Inferior parietal cortex (tissue), 1 donor: ENCODE data around the gene LIMS1.
"Not testable (repeated sequence)": the region's sequence is repeated elsewhere in the genome, so short reads cannot be mapped to it uniquely, and the experiment has no call there.

Experiments used
- DNase-seq: peaks from one replicate; pipeline ENCODE4 v3.0.0-alpha.2; 2016; ENCODE audit errors: extremely low spot score

LIMS1 gene

GRCh38 chr2:108586631-108587030 is 52.4 kb downstream of the LIMS1 start:
- no peak for DNase-seq

GRCh38 chr2:108587621-108588020 is 53.4 kb downstream of the LIMS1 start:
- DNase-seq = no peak

GRCh38 chr2:108588070-108588668 is 53.9 kb downstream of the LIMS1 start:
- no peak for DNase-seq

GRCh38 chr2:108589372-108589771 is 55.1 kb downstream of the LIMS1 start:
- DNase-seq = no peak

GRCh38 chr2:108589781-108590180 is 55.5 kb downstream of the LIMS1 start:
- no peak for DNase-seq

GRCh38 chr2:108591163-108591562 is 56.9 kb downstream of the LIMS1 start:
- no peak for DNase-seq

GRCh38 chr2:108593547-108594098 is 59.4 kb downstream of the LIMS1 start:
- peak; percentile 55 for DNase-seq

GRCh38 chr2:108594132-108594981 is 60.1 kb downstream of the LIMS1 start:
- peak; percentile 68 for DNase-seq

GRCh38 chr2:108594982-108595464 is 60.8 kb downstream of the LIMS1 start:
- peak; percentile 45 for DNase-seq

GRCh38 chr2:108595771-108596170 is 61.5 kb downstream of the LIMS1 start:
- DNase-seq = not testable (repeated sequence)

GRCh38 chr2:108597105-108597744 is 63.0 kb downstream of the LIMS1 start:
- not testable (repeated sequence) for DNase-seq

- DNase-seq = not testable (repeated sequence)
These were observed 66.9 kb downstream of the LIMS1 start for GRCh38 chr2:108601199-108601598.

GRCh38 chr2:108602422-108602821 is 68.2 kb downstream of the LIMS1 start:
- no peak for DNase-seq

GRCh38 chr2:108604196-108604595 is 69.9 kb downstream of the LIMS1 start:
- no peak for DNase-seq

- DNase-seq = no peak
These were observed 71.7 kb downstream of the LIMS1 start for GRCh38 chr2:108605947-108606346.

- peak; percentile 68 for DNase-seq
These were observed 73.5 kb downstream of the LIMS1 start for GRCh38 chr2:108607706-108608301.

- no peak for DNase-seq
These were observed 76.8 kb downstream of the LIMS1 start for GRCh38 chr2:108611021-108611420.

GRCh38 chr2:108612153-108612513 is 77.9 kb downstream of the LIMS1 start:
- no peak for DNase-seq

- no peak for DNase-seq
These were observed 78.4 kb downstream of the LIMS1 start for GRCh38 chr2:108612514-108613183.

GRCh38 chr2:108613261-108614042 is 79.2 kb downstream of the LIMS1 start:
- DNase-seq = no peak
